Measurements from ENCODE around the gene CRYL1.

Gene CRYL1

GRCh38 chr13:20394506-20394905 is 131.2 kb downstream of the CRYL1 start:
- no peak for DNase-seq

DNA sequence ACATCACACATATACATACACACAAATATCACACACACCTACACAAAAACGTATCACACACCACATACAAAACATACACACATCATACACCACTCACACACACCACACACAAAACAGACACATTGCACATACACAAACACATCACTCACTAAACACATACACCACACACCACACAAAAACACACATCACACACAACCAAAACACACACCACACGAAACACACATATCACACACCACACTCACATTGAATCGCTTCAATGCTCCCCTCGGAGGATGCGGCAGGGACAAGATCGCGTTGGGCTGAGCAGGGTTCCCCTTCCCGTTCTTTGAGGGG is 131.5 kb downstream of the CRYL1 start:
- no peak for DNase-seq

- no peak for DNase-seq
Measured at GRCh38 chr13:20393273-20394168, 132.1 kb downstream of the CRYL1 start.

DNA sequence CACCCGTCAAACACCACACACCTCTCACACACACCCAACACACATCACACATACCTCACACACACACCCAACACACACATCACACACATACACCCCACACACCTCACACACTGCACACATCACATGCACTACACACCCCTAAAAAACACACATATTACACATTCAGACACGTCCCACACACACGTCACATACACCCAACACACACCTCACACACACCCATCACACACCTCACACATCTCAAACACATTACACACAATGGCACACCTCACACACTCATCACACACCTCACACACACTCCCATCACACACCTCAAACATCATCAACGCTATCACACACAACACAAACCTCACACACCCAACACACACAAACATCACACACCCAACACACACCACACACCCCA is 133.1 kb downstream of the CRYL1 start:
- DNase-seq: no peak

DNA sequence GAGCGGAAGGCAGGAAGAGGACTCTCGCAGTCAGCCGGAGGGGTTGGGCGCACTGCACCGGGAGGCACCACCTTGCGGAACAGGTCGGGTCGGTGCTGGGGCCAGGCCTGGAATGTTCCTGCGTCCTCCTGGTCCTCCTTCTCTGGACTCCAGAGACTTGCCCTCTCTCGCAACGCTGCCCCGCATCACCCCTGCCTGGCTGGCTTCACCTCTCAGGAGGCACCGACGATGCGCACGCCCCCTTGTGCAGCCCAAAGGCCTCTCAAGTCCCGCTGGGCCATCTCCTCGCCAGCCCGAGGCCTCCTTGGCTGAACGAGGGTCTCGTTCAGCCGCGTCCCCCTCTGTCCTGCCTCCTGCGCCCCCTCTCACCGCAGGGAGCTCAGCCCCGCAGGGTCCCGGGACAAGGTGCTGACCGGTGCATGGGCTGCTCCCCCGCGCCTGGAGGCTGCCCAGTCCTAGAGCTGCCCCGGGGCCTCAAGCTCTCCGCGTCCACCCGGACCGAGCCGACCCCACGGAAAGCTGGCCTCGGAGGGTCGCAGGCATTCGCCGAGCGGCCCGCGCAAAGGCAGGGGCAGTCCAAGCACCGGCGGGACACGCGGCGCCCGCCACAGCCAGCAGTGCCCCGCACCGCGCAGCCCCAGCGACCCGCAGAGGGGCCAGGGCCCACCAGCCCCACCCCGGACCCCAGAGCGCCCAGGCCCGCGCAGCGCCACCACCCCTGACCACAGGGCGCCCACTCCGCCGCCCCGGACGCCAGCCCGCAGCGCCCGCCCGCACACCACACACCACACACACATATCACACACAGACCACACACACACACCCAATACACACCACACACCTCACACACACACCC is 133.8 kb downstream of the CRYL1 start:
- DNase-seq: no peak

DNA sequence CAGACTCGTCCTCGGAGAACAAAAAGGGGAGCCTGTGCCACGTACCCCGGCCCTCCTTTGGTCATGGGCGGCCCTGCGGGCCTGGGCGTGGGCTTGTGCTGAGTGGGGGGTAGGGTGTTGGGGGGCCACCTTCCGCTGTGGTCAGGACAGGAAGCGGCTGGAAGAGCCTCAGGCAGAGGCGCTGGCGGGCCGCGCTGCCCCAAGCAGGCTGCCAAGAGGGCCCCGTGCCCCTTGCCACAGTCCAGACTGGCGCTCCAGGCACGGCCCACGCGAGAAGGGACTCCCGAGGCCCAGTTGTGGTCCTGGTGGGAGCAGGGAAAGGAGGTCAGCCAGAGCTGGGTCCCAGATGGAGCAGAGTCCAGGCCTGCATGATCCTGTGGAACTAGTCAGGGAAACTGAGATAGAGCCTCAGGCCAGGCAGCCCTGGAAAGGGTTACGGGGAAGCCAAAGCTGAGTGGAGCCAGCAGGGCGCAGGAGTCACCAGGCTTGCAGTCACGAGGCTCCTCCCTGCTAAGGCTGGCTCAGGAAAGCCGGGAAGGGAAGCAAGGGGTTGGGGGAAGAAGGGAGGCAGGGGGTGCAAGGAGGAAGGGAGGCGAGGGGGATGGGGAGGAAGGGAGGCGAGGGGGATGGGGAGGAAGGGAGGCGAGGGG is 135.0 kb downstream of the CRYL1 start:
- DNase-seq: no peak

DNA sequence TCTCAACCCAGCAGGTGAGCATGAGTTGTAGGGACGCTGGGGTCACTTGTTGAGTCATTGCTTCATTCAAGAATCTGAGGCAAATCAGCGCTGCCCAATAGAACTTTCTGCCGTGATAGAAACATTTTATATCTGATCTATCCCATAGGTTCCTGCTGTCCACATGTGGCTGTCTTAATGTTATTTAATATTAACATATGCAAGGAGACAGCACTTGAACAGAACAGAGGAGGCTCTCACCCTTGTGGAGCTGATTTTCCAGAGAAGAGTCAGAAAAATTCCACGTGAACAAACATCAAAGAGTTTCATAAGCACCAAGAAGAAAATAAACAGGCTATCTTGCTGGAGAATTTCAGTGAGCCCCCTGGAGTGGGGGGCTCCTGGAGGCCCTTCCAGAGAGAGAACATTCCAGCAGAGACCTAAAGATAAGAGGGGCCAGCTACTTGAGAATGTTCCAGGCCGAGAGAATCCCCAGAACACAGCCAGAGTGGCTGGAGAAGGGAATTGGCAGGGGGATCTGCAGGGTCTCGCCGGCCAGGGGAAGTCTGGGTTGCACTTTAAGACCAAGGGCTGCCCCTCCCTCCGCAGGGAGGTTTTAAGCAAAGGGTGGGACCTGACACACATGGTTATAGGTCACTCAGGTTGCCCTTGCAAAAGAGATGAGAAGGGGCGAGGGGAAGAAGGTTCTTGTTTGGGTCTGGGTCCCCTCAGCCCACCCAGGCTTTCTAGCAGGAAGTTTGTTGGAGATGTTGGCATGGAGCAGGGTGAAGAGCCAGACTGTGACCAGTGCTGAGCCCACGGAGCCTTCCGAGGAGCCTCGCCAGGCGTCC is 135.7 kb downstream of the CRYL1 start:
- no peak for DNase-seq

DNA sequence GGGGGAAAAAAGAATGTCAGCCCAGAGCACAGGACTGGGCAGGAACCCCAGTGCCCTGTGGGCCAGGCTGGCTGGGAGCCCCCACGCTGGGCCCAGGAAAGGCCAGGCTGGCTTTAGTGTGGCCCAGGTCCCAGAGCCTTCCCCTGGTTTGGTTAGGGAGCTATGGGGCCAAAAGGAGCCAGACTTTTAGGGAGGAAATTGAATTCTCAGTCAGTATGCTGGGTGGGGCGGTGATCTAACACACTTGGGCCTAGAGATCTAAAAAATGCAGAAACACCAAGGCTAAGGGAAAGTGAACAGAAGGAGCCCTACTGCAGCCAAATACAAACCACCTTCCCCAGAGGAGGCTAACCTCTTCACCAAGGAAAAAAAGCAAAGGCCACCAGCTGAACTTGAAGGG is 137.5 kb downstream of the CRYL1 start:
- no peak for DNase-seq

GRCh38 chr13:20387441-20387971 is 138.2 kb downstream of the CRYL1 start:
- peak in 1 of 2 donors; percentile 23 for DNase-seq

DNA sequence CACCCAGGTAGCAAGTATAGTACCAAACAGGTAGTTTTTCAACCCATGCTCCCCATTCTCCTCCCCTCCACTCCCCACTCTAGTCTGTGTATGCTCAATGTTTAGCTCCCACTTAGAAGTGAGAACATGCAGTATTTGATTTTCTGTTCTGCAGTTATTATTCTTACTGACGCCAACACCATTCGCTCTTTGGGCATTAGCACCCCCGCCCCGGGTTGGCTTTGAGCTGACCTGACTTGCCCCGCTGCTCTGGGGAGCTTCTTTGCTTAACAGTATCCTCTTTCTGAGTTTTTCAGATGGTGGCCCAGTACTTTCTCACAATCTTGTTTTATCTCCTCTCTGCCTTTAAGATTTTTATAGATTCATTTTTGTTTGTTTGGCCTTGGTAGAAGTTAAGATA is 138.7 kb downstream of the CRYL1 start:
- no peak for DNase-seq

DNA sequence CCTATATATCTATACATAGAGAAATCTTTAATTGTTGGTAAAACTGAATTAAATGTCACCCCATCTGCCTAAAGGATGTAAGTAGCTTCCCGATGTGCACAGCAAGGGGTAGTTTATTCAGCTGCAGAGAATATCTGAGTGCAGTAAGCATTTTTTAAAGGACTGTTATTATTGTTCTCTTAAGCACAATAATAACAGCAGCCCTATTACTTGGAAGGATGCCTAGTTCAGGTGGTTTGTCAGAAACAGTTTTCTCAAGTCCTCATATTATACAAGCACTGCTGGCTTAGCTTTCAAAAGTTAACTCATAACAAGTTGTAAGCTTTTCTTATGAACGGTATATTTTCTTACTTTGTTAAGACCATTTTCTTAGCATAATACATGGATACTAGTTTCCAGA is 142.6 kb downstream of the CRYL1 start:
- no peak for DNase-seq

DNA sequence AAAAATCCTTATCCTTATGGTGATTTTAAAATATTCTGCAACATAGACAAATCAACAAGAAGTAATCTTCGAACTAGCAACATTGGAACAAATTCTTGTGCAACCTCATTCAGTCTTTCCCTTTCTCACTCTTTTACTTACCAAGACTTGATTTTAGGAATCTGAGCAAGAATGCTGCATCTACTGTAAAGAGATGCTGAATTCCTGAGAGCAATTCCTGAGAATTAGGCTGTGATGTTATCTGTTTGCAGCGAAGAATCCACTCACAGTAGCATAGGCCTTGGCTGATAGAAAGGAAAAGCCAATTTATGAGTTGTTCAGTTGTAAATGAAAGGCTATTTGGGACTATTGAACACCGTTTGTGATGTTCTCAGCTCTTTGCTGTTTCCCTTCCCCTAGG is 144.3 kb downstream of the CRYL1 start:
- DNase-seq: no peak

- DNase-seq: no peak
Measured at GRCh38 chr13:20378721-20379120, 146.9 kb downstream of the CRYL1 start.

- no peak for DNase-seq
Measured at GRCh38 chr13:20377720-20378119, 147.9 kb downstream of the CRYL1 start.

DNA sequence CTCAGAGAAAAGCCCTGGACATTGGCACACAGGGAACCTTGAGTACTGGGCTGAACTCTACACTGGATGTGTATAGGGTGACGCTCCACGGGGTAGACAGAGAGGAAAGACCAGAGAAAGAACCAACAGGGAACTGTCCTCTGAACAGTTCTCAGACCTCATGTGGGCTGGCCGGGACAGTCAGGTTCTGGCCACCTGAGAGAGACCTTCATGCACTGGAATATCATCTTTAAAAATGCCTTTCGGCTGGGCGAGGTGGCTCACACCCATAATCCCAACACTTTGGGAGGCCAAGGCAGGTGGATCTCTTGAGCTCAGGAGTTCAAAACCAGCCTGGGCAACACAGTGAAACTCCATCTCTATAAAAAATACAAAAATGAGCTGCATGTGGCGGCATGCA is 149.8 kb downstream of the CRYL1 start:
- DNase-seq: no peak

- DNase-seq: no peak
Measured at GRCh38 chr13:20373861-20374260, 151.8 kb downstream of the CRYL1 start.

DNA sequence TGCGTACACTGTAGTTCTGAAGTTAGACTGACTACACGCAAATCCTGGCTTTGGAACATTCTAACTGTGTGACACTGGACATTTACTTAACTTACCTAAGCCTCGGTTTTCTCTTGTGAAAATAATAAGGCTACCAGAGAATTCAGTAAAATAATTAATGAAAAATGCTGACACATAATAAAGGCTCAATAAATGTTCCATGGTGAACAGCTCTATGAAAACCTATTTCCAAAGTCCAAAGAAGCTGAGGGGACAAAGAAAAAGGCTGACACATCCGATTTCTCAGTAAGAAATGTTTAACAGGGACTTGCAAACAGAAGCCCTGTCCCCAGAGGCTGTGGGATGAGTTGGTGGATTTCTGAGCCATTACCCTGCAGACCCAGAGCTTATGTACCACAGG is 153.8 kb downstream of the CRYL1 start:
- DNase-seq: no peak

DNA sequence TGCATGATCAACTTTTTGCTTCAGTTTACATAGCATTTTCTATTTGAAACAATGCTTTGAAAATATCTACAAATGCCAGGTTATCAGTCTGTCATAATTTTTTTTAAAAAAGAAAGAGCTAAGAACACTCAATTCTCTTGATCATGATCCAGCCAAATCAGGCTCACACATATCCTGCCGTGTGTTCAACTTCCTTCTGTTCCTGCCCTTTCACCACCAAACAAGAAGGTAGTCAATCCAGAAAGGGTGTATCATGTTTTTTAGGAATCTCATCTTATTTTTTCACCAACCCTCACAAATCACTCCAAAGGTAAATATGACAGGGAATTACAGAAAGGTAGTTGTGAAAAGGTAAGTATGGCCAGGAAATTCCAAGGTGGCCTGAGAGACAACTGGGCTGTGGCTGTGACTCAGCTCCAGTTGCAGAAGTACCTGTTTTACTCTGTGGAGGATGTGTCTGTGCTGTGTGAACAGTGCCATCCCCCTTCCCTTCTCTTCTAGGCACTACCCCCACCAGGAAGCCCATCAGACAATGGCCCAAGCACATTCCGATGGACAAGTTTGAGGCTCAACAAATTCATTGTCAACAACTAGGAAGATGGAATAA is 154.7 kb downstream of the CRYL1 start:
- DNase-seq: no peak

GRCh38 chr13:20369886-20370361 is 155.7 kb downstream of the CRYL1 start:
- DNase-seq: no peak

DNA sequence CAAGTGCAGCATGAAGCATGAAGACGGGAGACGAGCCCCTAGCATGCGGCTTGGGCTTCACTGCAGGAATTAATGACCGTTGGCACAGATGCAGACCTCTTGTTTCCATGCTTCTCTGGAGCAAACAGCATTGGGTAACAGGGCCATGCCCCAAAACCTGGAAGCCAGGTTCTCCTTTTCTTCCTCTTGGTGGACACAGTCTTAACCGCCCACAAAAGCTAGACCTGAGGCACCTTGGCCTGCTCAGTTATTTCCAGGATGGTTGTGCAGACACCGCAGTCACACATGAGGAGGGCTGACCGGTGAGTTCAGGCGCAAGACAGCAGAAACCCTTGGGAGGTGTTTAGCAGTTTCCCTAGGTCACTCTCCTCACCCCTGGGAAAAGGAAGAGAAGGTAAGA is 159.6 kb downstream of the CRYL1 start:
- DNase-seq: no peak

DNA sequence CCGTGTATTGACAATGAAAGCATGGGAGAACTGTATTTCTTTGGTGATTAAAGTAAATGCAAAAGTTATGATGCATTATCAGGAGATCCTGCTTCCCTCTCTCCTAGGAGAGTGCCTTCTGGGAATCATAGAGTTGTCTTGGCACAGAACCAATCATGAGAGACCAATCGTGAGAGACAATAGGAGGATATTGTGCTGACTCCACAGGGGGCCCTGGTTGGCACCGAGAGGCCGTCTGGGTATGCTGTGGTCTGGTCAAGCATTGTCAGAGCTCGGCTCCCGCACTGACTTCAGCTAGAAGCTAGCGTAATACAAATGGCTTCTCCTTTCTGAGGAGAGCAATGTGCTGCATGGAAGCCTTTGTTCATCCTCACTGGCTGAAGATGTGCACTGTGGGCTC is 162.1 kb downstream of the CRYL1 start:
- DNase-seq: no peak

DNA sequence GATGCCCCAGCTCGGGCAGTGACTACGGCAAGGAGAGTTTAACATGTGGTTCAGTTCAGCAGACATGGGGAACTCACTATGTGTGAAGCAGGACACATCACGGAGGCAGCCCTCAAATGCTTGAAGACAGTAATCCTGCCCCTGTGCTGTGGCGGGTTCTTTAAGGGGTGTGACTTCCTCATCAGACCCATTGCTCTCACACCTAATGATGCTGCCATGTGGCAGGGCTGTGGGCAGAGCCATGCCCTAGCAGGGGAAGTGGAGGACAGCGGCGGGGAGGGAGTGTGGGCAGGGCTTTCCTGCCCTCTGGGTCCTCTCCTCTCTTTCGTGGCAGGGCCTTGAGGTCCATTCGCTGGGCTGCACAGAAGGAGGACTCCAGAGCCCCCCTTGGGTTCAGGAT is 162.5 kb downstream of the CRYL1 start:
- no peak for DNase-seq
